Panc1 (cell line): ENCODE results near the gene BOK.
"Not testable (repeated sequence)": the region's sequence is repeated elsewhere in the genome, so short reads cannot be mapped to it uniquely, and the experiment has no call there.

Experiments used
- POLR2AphosphoS5 ChIP-seq: IDR thresholded peaks from 2 replicates; pipeline ENCODE4 v1.6.1; 2012; ENCODE audit warnings: mild to moderate bottlenecking, low read depth, low read length, moderate library complexity
- TF ChIP-seq, protein P1 (sequence below): fragments of 450-650 bp; IDR thresholded peaks from 2 replicates; pipeline ENCODE4 v1.5.1; 2017; ENCODE audit warnings: mild to moderate bottlenecking
- TF ChIP-seq, protein P2 (sequence below), 2 experiments: IDR thresholded peaks; 2 replicates each; pipeline ENCODE4 v1.6.1; 2011 to 2012; ENCODE audit warnings: low read depth in 2 of 2, control low read depth in 1 of 2, low read length in 1 of 2, mild to moderate bottlenecking in 1 of 2, moderate library complexity in 1 of 2; ENCODE audit not compliant: insufficient read depth in 1 of 2

DNA sequence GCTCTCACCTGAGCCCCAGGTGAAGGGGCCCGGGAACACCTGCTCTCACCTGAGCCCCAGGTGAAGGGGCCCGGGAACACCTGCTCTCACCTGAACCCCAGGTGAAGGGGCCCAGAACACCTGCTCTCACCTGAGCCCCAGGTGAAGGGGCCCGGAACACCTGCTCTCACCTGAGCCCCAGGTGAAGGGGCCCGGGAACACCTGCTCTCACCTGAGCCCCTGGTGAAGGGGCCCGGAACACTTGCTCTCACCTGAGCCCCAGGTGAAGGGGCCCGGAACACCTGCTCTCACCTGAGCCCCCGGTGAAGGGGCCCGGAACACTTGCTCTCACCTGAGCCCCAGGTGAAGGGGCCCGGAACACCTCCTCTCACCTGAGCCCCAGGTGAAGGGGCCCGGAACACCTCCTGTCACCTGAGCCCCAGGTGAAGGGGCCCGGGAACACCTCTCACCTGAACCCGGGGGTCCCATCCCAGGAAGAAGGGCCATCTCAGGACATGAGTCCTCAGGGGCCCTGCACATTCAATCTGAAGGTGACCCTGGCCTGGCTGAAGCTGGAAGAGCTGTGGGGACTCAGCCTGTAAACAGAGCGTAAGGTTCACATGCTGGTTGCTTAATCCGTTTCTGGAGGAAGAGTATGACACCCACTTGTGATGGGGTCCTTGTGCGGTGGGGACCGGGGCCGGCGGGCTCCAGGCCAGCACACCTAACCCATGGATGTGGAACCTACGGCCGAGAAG lies 14.5 kb downstream of the BOK start:
- TF ChIP-seq, protein P1, sequence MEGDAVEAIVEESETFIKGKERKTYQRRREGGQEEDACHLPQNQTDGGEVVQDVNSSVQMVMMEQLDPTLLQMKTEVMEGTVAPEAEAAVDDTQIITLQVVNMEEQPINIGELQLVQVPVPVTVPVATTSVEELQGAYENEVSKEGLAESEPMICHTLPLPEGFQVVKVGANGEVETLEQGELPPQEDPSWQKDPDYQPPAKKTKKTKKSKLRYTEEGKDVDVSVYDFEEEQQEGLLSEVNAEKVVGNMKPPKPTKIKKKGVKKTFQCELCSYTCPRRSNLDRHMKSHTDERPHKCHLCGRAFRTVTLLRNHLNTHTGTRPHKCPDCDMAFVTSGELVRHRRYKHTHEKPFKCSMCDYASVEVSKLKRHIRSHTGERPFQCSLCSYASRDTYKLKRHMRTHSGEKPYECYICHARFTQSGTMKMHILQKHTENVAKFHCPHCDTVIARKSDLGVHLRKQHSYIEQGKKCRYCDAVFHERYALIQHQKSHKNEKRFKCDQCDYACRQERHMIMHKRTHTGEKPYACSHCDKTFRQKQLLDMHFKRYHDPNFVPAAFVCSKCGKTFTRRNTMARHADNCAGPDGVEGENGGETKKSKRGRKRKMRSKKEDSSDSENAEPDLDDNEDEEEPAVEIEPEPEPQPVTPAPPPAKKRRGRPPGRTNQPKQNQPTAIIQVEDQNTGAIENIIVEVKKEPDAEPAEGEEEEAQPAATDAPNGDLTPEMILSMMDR, result not testable (repeated sequence)
- TF ChIP-seq, protein P2, sequence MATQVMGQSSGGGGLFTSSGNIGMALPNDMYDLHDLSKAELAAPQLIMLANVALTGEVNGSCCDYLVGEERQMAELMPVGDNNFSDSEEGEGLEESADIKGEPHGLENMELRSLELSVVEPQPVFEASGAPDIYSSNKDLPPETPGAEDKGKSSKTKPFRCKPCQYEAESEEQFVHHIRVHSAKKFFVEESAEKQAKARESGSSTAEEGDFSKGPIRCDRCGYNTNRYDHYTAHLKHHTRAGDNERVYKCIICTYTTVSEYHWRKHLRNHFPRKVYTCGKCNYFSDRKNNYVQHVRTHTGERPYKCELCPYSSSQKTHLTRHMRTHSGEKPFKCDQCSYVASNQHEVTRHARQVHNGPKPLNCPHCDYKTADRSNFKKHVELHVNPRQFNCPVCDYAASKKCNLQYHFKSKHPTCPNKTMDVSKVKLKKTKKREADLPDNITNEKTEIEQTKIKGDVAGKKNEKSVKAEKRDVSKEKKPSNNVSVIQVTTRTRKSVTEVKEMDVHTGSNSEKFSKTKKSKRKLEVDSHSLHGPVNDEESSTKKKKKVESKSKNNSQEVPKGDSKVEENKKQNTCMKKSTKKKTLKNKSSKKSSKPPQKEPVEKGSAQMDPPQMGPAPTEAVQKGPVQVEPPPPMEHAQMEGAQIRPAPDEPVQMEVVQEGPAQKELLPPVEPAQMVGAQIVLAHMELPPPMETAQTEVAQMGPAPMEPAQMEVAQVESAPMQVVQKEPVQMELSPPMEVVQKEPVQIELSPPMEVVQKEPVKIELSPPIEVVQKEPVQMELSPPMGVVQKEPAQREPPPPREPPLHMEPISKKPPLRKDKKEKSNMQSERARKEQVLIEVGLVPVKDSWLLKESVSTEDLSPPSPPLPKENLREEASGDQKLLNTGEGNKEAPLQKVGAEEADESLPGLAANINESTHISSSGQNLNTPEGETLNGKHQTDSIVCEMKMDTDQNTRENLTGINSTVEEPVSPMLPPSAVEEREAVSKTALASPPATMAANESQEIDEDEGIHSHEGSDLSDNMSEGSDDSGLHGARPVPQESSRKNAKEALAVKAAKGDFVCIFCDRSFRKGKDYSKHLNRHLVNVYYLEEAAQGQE (IDR thresholded peaks at IDR 0.05; ENCODE audit: insufficient read depth in 1 of 2, low read depth in 2 of 2, low read length in 1 of 2), result not testable (repeated sequence)
- TF ChIP-seq POLR2AphosphoS5, result not testable (repeated sequence)
